HuH-7.5 (cell line): Measurements from ENCODE around the gene UPF1.

Experiments
- DNase-seq: peaks from one replicate; pipeline ENCODE4 v3.0.0; 2011; ENCODE audit warnings: low spot score

Gene UPF1

DNA sequence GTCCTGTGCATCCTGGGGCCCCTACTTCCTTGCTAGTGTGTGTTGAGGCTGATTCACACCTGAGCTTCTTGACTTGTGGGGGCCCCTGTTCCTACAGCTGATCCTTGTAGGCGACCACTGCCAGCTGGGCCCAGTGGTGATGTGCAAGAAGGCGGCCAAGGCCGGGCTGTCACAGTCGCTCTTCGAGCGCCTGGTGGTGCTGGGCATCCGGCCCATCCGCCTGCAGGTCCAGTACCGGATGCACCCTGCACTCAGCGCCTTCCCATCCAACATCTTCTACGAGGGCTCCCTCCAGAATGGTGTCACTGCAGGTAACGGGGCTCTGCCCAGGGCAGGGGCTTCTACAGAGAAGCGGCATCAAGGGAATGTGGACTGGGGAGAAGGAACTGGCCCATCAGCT is 25.5 kb downstream of the UPF1 start:
- no peak for DNase-seq

DNA sequence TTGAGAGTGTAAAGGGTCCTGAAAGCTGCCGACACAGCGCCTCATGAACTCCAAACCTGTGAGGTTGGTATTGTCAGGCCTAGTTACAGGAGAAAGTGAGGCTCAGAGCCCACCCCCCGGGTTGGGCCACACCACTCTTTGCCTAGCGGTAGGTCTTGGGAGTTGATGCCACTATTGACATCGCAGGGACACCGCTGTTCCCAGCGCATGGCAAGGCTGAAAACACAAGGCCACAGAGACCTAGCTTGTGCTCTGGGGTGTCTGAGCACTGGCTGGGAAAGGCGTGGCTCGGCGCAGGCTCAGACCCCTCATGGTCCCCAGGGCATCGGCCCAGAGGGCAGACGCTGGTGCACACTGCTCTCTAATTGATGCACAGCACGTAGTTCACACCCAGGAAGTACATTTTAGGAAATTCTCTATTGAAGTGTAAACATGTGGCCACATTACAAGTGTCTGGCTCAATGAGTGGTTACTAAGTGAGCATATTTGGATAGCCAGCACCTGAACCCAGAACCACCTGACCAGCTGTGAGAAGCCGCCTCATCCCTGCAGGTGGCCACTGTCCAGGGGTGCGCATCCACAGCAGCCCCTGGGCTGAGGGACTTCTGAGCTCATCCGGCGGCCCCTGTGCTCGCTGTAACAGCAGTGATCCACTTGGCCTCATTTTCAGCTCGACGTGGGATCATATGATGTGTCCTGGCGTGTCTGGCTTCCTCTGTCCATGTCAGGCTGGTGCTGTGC is 27.3 kb downstream of the UPF1 start:
- no peak for DNase-seq

- no peak for DNase-seq
Observed at GRCh38 chr19:18859676-18860301, 28.0 kb downstream of the UPF1 start.

DNA sequence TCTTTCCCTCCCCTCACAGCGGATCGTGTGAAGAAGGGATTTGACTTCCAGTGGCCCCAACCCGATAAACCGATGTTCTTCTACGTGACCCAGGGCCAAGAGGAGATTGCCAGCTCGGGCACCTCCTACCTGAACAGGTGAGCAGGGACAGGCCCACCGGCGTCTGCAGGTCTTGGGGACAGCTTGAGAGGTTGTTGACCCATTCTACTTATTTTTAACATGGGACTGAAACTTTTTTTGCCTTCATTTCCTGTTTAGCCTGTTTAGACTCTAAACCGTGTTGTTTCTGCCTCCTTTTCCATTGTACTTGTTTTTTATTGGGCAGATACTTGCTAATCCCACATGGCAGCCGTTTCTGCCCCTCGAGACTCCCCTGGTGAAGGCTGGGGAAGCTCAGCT is 28.5 kb downstream of the UPF1 start:
- DNase-seq, result no peak

DNA sequence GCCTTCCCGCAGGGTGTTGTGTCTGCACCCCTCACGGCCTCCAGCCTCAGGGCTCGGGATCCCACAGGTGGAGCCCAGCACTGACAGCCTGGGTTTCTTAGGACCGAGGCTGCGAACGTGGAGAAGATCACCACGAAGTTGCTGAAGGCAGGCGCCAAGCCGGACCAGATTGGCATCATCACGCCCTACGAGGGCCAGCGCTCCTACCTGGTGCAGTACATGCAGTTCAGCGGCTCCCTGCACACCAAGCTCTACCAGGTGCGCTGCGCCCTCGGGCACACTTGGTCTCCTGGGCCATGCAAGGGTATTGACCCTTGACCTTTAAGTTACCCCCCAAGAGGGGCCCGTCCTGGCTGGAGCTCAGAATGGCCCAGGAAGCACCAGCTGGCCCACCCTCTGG is 29.0 kb downstream of the UPF1 start:
- DNase-seq, result no peak

DNA sequence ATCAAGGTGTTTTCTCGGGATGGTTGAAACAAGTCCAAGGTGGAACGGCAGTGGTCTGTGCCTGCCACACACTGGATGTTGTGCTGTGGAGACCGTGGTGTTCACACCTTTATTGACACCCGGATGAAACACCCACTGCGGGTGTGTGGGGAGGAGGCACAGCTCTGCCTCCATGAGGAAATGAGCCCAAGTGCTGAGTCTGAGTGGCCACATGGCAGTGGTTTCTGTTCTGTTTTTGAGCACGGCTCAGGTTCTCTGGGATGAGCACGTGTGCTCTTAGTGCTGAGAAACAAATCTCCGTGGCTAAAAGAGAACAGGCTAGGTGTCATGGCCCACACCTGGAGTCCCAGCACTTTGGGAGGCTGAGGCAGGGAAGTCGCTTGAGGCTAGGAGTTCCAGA is 29.5 kb downstream of the UPF1 start:
- DNase-seq, result no peak

- DNase-seq, result no peak
Observed at GRCh38 chr19:18861917-18862316, 30.2 kb downstream of the UPF1 start.

GRCh38 chr19:18862976-18863842 is 31.4 kb downstream of the UPF1 start:
- no peak for DNase-seq

DNA sequence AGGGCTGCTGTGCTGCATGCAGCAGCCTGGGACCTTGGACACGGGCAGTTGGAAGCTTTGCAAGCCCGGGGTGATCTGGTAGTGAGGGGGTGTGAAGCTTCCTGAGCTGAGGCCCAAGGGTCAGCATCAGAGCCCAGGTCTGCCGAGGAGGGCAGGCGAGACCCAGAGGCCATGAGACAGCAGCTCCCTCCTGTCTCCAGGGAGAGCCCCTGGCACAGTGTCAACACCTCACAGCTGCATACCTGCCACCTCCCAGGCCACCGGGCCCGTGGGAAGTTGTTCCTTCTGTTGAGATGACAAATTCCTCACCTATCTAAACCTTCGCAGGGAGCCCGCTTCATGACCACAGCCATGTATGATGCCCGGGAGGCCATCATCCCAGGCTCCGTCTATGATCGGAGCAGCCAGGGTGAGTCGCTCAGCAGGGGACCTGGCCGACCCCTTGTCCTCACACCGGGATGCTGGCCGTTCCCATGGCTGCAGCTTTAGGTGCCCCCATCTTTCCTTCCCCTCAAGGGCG is 32.1 kb downstream of the UPF1 start:
- no peak for DNase-seq

DNA sequence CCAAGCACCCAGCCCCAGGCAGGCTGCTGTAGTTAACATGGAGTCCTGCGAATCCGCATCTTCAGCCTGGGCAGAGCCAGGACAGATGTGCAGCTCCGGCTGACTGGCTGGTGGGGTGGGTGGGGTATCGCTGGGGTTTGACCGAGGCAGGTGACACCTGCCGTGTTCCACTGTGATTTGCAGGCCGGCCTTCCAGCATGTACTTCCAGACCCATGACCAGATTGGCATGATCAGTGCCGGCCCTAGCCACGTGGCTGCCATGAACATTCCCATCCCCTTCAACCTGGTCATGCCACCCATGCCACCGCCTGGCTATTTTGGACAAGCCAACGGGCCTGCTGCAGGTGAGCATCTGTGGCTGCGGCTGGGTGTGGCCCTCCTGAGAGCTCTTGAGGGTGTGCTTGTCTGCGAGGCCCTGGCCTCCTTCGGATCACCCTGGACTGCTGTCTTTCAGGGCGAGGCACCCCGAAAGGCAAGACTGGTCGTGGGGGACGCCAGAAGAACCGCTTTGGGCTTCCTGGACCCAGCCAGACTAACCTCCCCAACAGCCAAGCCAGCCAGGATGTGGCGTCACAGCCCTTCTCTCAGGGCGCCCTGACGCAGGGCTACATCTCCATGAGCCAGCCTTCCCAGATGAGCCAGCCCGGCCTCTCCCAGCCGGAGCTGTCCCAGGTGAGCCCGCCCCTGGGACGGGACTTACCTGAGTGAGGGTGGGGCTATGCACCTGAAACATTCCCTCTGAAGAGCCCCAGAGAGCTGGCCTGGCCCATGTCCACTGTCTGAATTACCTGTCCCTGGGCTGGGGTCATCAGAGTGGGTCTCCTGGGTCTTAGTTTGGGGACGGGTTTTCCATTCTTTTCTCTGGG is 33.6 kb downstream of the UPF1 start:
- DNase-seq, result no peak

DNA sequence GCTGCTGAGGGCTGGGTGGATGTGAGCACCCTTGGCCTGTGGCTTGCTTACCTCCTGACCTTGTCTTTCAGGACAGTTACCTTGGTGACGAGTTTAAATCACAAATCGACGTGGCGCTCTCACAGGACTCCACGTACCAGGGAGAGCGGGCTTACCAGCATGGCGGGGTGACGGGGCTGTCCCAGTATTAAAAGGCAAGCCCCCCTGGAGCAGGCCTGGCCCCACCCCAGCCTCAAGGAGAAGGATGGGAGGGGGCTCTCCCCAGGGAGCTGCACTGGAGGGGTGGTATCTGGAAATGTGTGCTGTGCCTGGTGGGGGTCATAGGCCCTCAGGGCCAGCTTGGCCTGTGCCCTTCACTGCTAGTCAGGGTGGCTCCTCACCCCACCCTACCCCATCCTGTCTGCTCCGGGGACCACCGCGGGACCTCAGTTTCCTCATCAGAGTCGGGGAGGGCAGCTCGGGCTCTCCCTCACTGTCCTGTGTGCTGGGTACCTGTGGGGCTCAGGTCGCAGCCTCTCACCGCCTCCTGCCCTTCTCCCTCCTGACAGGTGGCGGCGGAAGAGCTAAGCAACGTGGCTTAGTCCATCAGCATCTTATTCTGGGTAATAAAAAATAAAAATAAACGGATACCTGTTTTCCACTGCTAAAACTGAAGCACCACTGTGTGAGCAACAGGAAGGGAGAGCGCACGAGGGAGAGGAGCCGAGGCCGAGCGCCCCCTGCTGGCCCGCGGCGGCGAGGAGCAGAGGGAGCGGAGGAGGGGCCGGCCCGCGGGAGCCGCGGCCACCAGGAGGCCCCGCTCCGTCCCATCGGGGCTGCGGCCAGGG is 34.4 kb downstream of the UPF1 start:
- peak; percentile 100 for DNase-seq

DNA sequence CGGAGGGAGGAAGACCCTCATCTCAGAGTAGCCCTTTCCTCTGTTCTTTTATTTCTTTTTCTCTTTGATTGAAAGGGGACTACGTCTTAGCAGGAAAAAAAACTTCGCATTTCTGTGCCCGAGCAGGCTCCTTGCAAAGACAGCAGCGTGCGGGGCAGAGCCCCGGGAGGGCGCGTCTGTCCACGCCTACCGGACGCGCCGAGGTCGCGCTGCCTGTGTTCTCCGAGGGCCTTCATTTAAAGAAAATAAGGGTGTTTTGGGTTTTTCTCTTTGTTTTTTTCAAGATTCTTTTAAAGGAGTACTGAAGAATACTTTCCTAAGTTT is 35.0 kb downstream of the UPF1 start:
- DNase-seq, result no peak

DNA sequence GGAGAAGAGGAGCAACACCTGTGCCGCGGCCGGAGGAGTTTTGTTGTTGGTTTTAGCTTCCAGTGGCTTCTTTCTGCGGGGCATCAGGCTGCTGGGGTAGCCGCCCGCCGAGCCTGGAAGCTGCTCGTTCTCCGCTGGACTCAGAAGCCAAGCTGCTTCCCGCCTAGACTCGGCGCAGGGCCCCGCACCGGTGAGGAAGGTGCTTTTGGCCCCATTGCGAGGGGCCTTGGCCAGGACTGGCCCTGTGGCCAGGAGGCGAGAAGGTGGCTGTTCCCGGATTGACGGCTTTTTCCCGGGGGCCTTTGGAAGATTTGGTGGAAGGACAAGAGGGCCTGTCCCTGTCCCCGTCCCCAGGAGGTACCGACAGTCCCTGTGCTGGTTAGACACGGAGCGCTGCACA is 35.4 kb downstream of the UPF1 start:
- no peak for DNase-seq

DNA sequence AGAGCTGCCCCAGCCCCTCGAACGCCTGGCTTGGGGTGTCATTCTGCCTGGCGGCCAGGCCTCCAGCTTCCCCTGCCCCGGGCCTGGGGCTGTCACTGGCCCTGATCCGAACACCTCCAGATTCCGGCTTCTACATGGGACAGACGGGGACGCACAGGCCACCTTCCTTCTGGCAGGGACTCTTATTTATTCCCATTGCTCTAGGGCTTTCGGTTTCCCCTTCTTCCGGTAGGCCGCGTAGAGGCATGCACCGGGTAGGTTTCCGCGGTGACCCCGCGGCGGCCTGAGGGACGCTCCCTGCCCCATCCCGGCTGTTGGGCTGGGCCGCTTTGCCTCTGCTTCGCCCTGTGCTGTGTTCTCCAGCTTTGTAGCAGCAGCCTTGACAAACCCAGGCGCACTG is 36.0 kb downstream of the UPF1 start:
- DNase-seq, result no peak

DNA sequence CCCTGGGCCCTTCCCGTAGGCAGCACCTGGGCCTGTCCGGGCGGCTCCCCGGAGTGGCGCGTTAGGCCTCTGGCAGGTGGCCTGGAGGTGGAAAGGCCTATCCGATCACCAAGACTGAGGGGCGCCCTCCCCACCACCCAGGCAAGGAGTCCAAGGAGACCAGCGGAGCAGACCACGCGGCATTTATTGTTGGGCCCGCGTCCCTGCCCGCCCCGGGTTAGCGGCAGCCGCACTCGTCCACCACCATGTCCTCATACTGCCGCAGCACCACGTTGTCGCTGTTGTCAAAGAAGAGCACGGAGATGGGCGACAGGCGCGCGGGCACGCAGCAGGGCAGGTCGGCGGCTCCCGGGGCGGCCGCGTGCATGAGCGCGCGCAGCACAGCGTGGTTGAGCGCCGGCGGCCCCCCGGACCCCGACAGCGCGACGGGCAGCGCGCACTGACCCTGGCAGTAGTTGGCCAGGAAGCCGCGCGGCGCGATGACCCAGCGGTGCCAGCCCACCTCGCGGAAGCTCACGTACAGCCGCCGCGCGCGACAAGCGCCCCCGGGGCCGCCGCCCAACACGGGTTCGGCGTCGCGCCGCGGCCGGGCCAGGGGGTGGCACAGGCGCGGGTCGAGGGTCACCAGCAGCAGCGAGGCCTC is 36.7 kb downstream of the UPF1 start:
- no peak for DNase-seq

GRCh38 chr19:18869023-18869618 is 37.4 kb downstream of the UPF1 start:
- no peak for DNase-seq

GRCh38 chr19:18869781-18870530 is 38.2 kb downstream of the UPF1 start:
- DNase-seq, result no peak

- no peak for DNase-seq
Observed at GRCh38 chr19:18870531-18871172, 38.9 kb downstream of the UPF1 start.

GRCh38 chr19:18871543-18871942 is 39.8 kb downstream of the UPF1 start:
- DNase-seq, result no peak
